SK-N-SH (cell line): ENCODE measurements around the gene CD63. TPM values are rescaled to one million over a fixed set of nuclear protein-coding genes. Genes with fewer than 3 reads are reported as not detected.

ENCODE experiments used
- CTCF ChIA-PET: fragments of 300-600, 350-600 bp; formaldehyde crosslinking; extraction: SDS; loops from one replicate; lab custom pipeline; 2021; lab: Yijun Ruan, JAX
- POLR2A ChIA-PET: fragments of 350-600 bp; sonication (Branson Sonifier 250); formaldehyde crosslinking; extraction: SDS; loops from one replicate; lab custom pipeline; 2020; ENCODE audit warnings: antibody characterized with exemption, inconsistent platforms; lab: Yijun Ruan, JAX
- DNase-seq: peaks from one replicate; pipeline ENCODE4 v3.0.0; 2012
- H2AFZ ChIP-seq: fragments of 200-600 bp; sonication (generic); 2 replicates; pipeline ENCODE4 v1.8.1; 2016; ENCODE audit warnings: antibody characterized with exemption, mild to moderate bottlenecking, low read depth
- H3F3A ChIP-seq: fragments of 200-600 bp; sonication (generic); replicated peaks from 2 replicates; pipeline ENCODE3; 2016; ENCODE audit warnings: antibody characterized with exemption, mild to moderate bottlenecking; ENCODE audit not compliant: insufficient read depth
- H3K27ac ChIP-seq, 2 experiments: fragments of 200-500 bp in 1 of 2; fragments of 200-600 bp in 1 of 2; sonication (Bioruptor generic) in 1 of 2; sonication (generic), shearing (Covaris generic) in 1 of 2; 2 replicates each; pipeline versions ENCODE4 v1.5.1 to v1.6.1; 2014 to 2016; ENCODE audit warnings: low read depth in 2 of 2, inconsistent platforms in 1 of 2, low read length in 1 of 2, mild to moderate bottlenecking in 1 of 2, mixed read lengths in 1 of 2
- H3K27me3 ChIP-seq: fragments of 200-600 bp; sonication (generic), shearing (Covaris generic); 2 replicates; pipeline ENCODE4 v1.6.1; 2016; ENCODE audit warnings: mixed run types; ENCODE audit not compliant: insufficient read depth
- H3K36me3 ChIP-seq, 2 experiments: fragments of 200-500 bp in 1 of 2; fragments of 200-600 bp in 1 of 2; sonication (Bioruptor generic) in 1 of 2; sonication (generic) in 1 of 2; replicated peaks in 1 of 2; 2 replicates each; pipeline versions ENCODE3 to v1.5.1; 2014 to 2016; ENCODE audit warnings: low read length in 1 of 2, mild to moderate bottlenecking in 1 of 2; ENCODE audit not compliant: insufficient read depth in 2 of 2, control insufficient read depth in 1 of 2
- H3K4me1 ChIP-seq, 2 experiments: fragments of 200-500 bp in 1 of 2; fragments of 200-600 bp in 1 of 2; sonication (Bioruptor generic) in 1 of 2; sonication (generic), shearing (Covaris generic) in 1 of 2; 2 replicates each; pipeline versions ENCODE4 v1.5.1 to v1.6.1; 2014 to 2016; ENCODE audit warnings: low read depth in 1 of 2, low read length in 1 of 2, mixed run types in 1 of 2; ENCODE audit not compliant: insufficient read depth in 2 of 2, control insufficient read depth in 1 of 2
- H3K4me2 ChIP-seq: fragments of 200-600 bp; sonication (generic), shearing (Covaris generic); 2 replicates; pipeline ENCODE4 v1.6.1; 2017; ENCODE audit warnings: mixed run types
- H3K4me3 ChIP-seq, 2 experiments: fragments of 200-500 bp in 1 of 2; fragments of 200-600 bp in 1 of 2; sonication (Bioruptor generic) in 1 of 2; sonication (generic), shearing (Covaris generic) in 1 of 2; 2 replicates each; pipeline versions ENCODE4 v1.5.1 to v1.8.1; 2014 to 2016; ENCODE audit warnings: low read depth in 2 of 2, inconsistent platforms in 1 of 2, low read length in 1 of 2, mild to moderate bottlenecking in 1 of 2, mixed read lengths in 1 of 2, moderate library complexity in 1 of 2
- H3K79me2 ChIP-seq: fragments of 200-600 bp; sonication (generic); 2 replicates; pipeline ENCODE4 v1.8.1; 2017; ENCODE audit warnings: mild to moderate bottlenecking; ENCODE audit not compliant: insufficient read depth
- H3K9ac ChIP-seq: fragments of 200-600 bp; sonication (generic); 2 replicates; pipeline ENCODE4 v1.6.1; 2017; ENCODE audit warnings: mixed run types
- H3K9me2 ChIP-seq: fragments of 200-600 bp; sonication (generic); 2 replicates; pipeline ENCODE4 v1.6.1; 2017; ENCODE audit warnings: mixed run types
- H3K9me3 ChIP-seq: fragments of 200-600 bp; sonication (generic); 2 replicates; pipeline ENCODE4 v1.6.1; 2017; ENCODE audit warnings: mixed run types, mild to moderate bottlenecking, moderate library complexity
- H4K20me1 ChIP-seq: fragments of 200-600 bp; sonication (generic); 2 replicates; pipeline ENCODE4 v1.6.1; 2017; ENCODE audit warnings: mild to moderate bottlenecking, mixed run types; ENCODE audit not compliant: insufficient read depth
- CHD2 ChIP-seq: fragments of 150-350 bp; IDR thresholded peaks from 2 replicates; pipeline ENCODE4 v1.6.1; 2018; ENCODE audit warnings: low read length; ENCODE audit not compliant: partially characterized antibody
- CTCF ChIP-seq: fragments of 200-600 bp; sonication (generic); IDR thresholded peaks from 2 replicates; pipeline ENCODE4 v1.6.1; 2017; ENCODE audit warnings: antibody characterized with exemption, mild to moderate bottlenecking, moderate library complexity
- EZH2phosphoT487 ChIP-seq: fragments of 200-600 bp; sonication (generic); IDR thresholded peaks from 2 replicates; pipeline ENCODE4 v1.6.1; 2017; ENCODE audit warnings: low read depth, mixed run types, mild to moderate bottlenecking, antibody characterized with exemption, moderate library complexity, borderline replicate concordance
- FOXM1 ChIP-seq: IDR thresholded peaks from 2 replicates; pipeline ENCODE4 v1.4.0; 2012; ENCODE audit warnings: low read depth, mild to moderate bottlenecking
- GABPA ChIP-seq: IDR thresholded peaks from 2 replicates; pipeline ENCODE4 v1.4.0; 2012; ENCODE audit warnings: low read depth, mild to moderate bottlenecking
- GATA2 ChIP-seq: sonication (generic); formaldehyde crosslinking; IDR thresholded peaks from 2 replicates; pipeline ENCODE4 v1.5.0; 2020; ENCODE audit warnings: mild to moderate bottlenecking, missing genetic modification reagents
- IRF3 ChIP-seq: fragments of 150-350 bp; IDR thresholded peaks from 2 replicates; pipeline ENCODE4 v1.6.1; 2016; ENCODE audit warnings: mild to moderate bottlenecking, low read depth, low read length
- MEF2A ChIP-seq: IDR thresholded peaks from 2 replicates; pipeline ENCODE4 v1.4.0; 2012; ENCODE audit warnings: low read depth, borderline replicate concordance
- NFIC ChIP-seq: IDR thresholded peaks from 2 replicates; pipeline ENCODE4 v1.4.0; 2012; ENCODE audit warnings: borderline replicate concordance
- NRF1 ChIP-seq: IDR thresholded peaks from 2 replicates; pipeline ENCODE4 v1.6.1; 2012; ENCODE audit warnings: low read depth, mild to moderate bottlenecking, low read length
- POLR2AphosphoS5 ChIP-seq: IDR thresholded peaks from 2 replicates; pipeline ENCODE4 v1.6.1; 2012; ENCODE audit warnings: low read depth, low read length
- RXRA ChIP-seq: IDR thresholded peaks from 2 replicates; pipeline ENCODE4 v1.4.0; 2012; ENCODE audit warnings: low read depth, mild to moderate bottlenecking, borderline replicate concordance
- SIN3A ChIP-seq: IDR thresholded peaks from 2 replicates; pipeline ENCODE4 v1.6.1; 2012; ENCODE audit warnings: low read depth, mild to moderate bottlenecking, low read length, moderate library complexity, borderline replicate concordance
- TCF12 ChIP-seq: IDR thresholded peaks from 2 replicates; pipeline ENCODE4 v1.4.0; 2012
- TEAD4 ChIP-seq: IDR thresholded peaks from 2 replicates; pipeline ENCODE4 v1.4.0; 2012; ENCODE audit warnings: mild to moderate bottlenecking, borderline replicate concordance; ENCODE audit not compliant: insufficient read depth
- USF1 ChIP-seq: IDR thresholded peaks from 2 replicates; pipeline ENCODE4 v1.4.0; 2012; ENCODE audit warnings: low read depth, borderline replicate concordance
- USF2 ChIP-seq: fragments of 150-350 bp; IDR thresholded peaks from 2 replicates; pipeline ENCODE4 v1.6.1; 2017; ENCODE audit warnings: antibody characterized with exemption, low read length, low read depth, borderline replicate concordance
- WGBS: methylation state at CpG from one replicate; pipeline ENCODE4 v1.1.6; 2017; ENCODE audit warnings: low lambda C conversion rate; 5-methylcytosine and 5-hydroxymethylcytosine counted together
- polyA plus RNA-seq, 3 experiments: library from polyadenylated mRNA; depleted of rRNA; stranded (reverse); fragments of >200 nt; gene quantifications; 2 replicates each; pipeline ENCODE4 v1.2.3, GENCODE V29; 2012

CD63 gene
- polyA plus RNA-seq, 1 of the 3 experiments (the other 2 are of a cell fraction), result 1,465 TPM

GRCh38 chr12:55716582-55716957 is 12.2 kb downstream of the CD63 start:
- DNase-seq, result no peak
- CTCF ChIA-PET, result interaction anchor here (1.0 to 11.2 kb wide), 6 partner anchors 8 to 210 kb away, joined by 3 to 202 read pairs (median 19); partner anchors contain the start of gene CD63
- Histone ChIP-seq H4K20me1 (peaks cover 3% of the 10 kb centered on the region; the same call in 1 of the 2 replicates), H3K9me3 (no peaks in the 10 kb centered on the region), H3K9ac (peak overlapping the region; percentile 86), H3K27me3 (no peaks in the 10 kb centered on the region), H3K9me2 (no peaks in the 10 kb centered on the region), H3K79me2 (peaks cover 13% of the 10 kb centered on the region; the same call in 1 of the 2 replicates), H3K27ac (peak overlapping the region; percentile 87 to 92; a peak in 3 of 4 replicates)
- WGBS, result 3% methylated on average over 13 of the region's 13 CpGs
- TF ChIP-seq GABPA (no peak), FOXM1 (0 out of 2 replicates have a peak, but pooled peaks have one; percentile 10), CHD2 (no peak), USF2 (no peak), TEAD4 (no peak), USF1 (no peak), POLR2AphosphoS5 (no peak)
- TF ChIP-seq, all 33 proteins: peak for 1
- Histone ChIP-seq H3F3A (peaks cover 27% of the 10 kb centered on the region), H3K4me1 (peaks cover 29 to 35% of the 10 kb centered on the region in 2 experiments), H3K4me3 (peak overlapping the region; percentile 67 to 92), H3K36me3 (peaks cover 0 to 3% of the 10 kb centered on the region in 2 experiments), H2AFZ (peak overlapping the region; percentile 93; the same call in 1 of the 2 replicates), H3K4me2 (peak overlapping the region; percentile 89)
- POLR2A ChIA-PET, result interaction anchor here (1.0 to 1.6 kb wide), 3 partner anchors 9 to 13 kb away, joined by 6 to 8 read pairs (median 6); partner anchors contain the start of genes CD63 and ITGA7

- Histone ChIP-seq H2AFZ (peak within 1 kb of the TSS; percentile 93), H3K27ac (peak within 1 kb of the TSS; percentile 87 to 92), H3K4me2 (peak within 1 kb of the TSS; percentile 89), H3K9ac (peak within 1 kb of the TSS; percentile 86), H4K20me1 (no peaks in the 10 kb centered on the region), H3K27me3 (no peaks in the 10 kb centered on the region), H3F3A (peaks cover 22% of the 10 kb centered on the region), H3K79me2 (peaks cover 13% of the 10 kb centered on the region; the same call in 1 of the 2 replicates), H3K9me2 (no peaks in the 10 kb centered on the region), H3K9me3 (no peaks in the 10 kb centered on the region), H3K36me3 (peaks cover 0 to 3% of the 10 kb centered on the region in 2 experiments), H3K4me3 (peak within 1 kb of the TSS; percentile 67 to 92), H3K4me1 (peaks cover 29% of the 10 kb centered on the region in 2 experiments)
- 2% methylated on average over 23 of the region's 42 CpGs for WGBS
- CTCF ChIA-PET, result interaction anchor here (0.8 to 11.2 kb wide), 7 partner anchors 9 to 527 kb away, joined by 3 to 202 read pairs (median 6); no protein-coding TSS in a partner anchor
- POLR2A ChIA-PET, result interaction anchor here (1.5 to 1.6 kb wide), 3 partner anchors 9 to 16 kb away, joined by 3 to 8 read pairs (median 6); partner anchors contain the start of genes CD63 and ITGA7
- peak; percentile 96 for DNase-seq
- no peak for TF ChIP-seq NRF1
- peak; percentile 87 for TF ChIP-seq CHD2
- 0 out of 2 replicates have a peak, but pooled peaks have one; percentile 9 for TF ChIP-seq CTCF
- TF ChIP-seq FOXM1, result 0 out of 2 replicates have a peak, but pooled peaks have one; percentile 52
- TF ChIP-seq IRF3, result no peak
- peak; percentile 54 for TF ChIP-seq NFIC
- TF ChIP-seq TCF12, result 0 out of 2 replicates have a peak, but pooled peaks have one; percentile 26
- no peak for TF ChIP-seq RXRA
- TF ChIP-seq MEF2A, result no peak
- peak; percentile 94 for TF ChIP-seq SIN3A
- peak; percentile 64 for TF ChIP-seq GABPA
- peak; percentile 98 for TF ChIP-seq USF2
- TF ChIP-seq EZH2phosphoT487, result no peak
- no peak for TF ChIP-seq GATA2 (CRISPR knock-in tag)
These were observed 12.8 kb downstream of the CD63 start, which contains the start of gene BLOC1S1 for GRCh38 chr12:55715833-55716581. Gene BLOC1S1 (plus strand): TSS chr12:55716046. CDS start chr12:55716052, 6 bp downstream.
